Lung (tissue), 12 donors: ENCODE measurements around the gene HNRNPM. TPM values are rescaled to one million over a fixed set of nuclear protein-coding genes. Genes with fewer than 3 reads are reported as not detected.

Experiments used
- ATAC-seq: fragments of 200-7000 bp; cut with Tn5 transposase; one replicate; pipeline ENCODE4 v1.9.1; 2020; ENCODE audit warnings: moderate number of reproducible peaks; ENCODE audit not compliant: insufficient read depth, low FRiP score
- DNase-seq, 3 donors: peaks; one replicate each; pipeline ENCODE4 v3.0.0-alpha.2; 2013 to 2017
- H3K27ac ChIP-seq, 2 donors: one replicate each; pipeline ENCODE4 v1.5.1; 2013; ENCODE audit warnings: mild to moderate bottlenecking in 2 of 2, moderate library complexity in 2 of 2, control low read depth in 1 of 2, inconsistent platforms in 1 of 2, low read depth in 1 of 2, low read length in 1 of 2
- H3K27me3 ChIP-seq, 3 donors: one replicate each; pipeline ENCODE4 v1.5.1; 2013; ENCODE audit warnings: low read length in 2 of 3; ENCODE audit not compliant: control insufficient read depth in 3 of 3, insufficient read depth in 3 of 3
- H3K36me3 ChIP-seq, 4 donors: one replicate each; pipeline ENCODE4 v1.5.1; 2013; ENCODE audit warnings: low read length in 4 of 4, mild to moderate bottlenecking in 1 of 4, moderate library complexity in 1 of 4; ENCODE audit not compliant: control insufficient read depth in 4 of 4, insufficient read depth in 4 of 4
- H3K4me1 ChIP-seq, 5 donors: one replicate each; pipeline ENCODE4 v1.5.1; 2013; ENCODE audit warnings: low read length in 5 of 5, mild to moderate bottlenecking in 2 of 5, moderate library complexity in 1 of 5; ENCODE audit not compliant: control insufficient read depth in 5 of 5, insufficient read depth in 5 of 5
- H3K4me3 ChIP-seq: one replicate; pipeline ENCODE4 v1.5.1; 2013; ENCODE audit warnings: mild to moderate bottlenecking, control low read depth, moderate library complexity
- H3K9ac ChIP-seq, 2 donors: one replicate each; pipeline ENCODE4 v1.5.1; 2013; ENCODE audit warnings: low read length in 2 of 2, control low read depth in 1 of 2; ENCODE audit not compliant: insufficient read depth in 1 of 2
- H3K9me3 ChIP-seq, 4 donors: one replicate each; pipeline ENCODE4 v1.5.1; 2013; ENCODE audit warnings: low read length in 3 of 4, mild to moderate bottlenecking in 1 of 4, moderate library complexity in 1 of 4; ENCODE audit not compliant: control insufficient read depth in 4 of 4, insufficient read depth in 3 of 4
- WGBS, 2 donors: extraction: QIAGEN DNeasy Blood & Tissue Kit; methylation state at CpG; one replicate each; pipeline ENCODE4 v1.1.7; 2013; 5-methylcytosine and 5-hydroxymethylcytosine counted together
- polyA plus RNA-seq, 2 donors: library from polyadenylated mRNA; stranded (reverse); fragments of 200-250 nt; gene quantifications; one replicate each; pipeline ENCODE4 v1.2.1, GENCODE V29; 2013
- total RNA-seq, 2 donors: library from RNA; depleted of rRNA in 1 of 2; stranded (reverse); fragments of >200 nt in 1 of 2; gene quantifications; one replicate each; pipeline ENCODE4 v1.2.1, GENCODE V29; 2014 to 2021
- TF ChIP-seq, protein P1 (sequence below): IDR thresholded peaks from 2 replicates; pipeline ENCODE4 v1.5.1; 2012; ENCODE audit warnings: mild to moderate bottlenecking; ENCODE audit errors: control extremely low read depth, extremely low read depth
- donor health status: control.
- donor health status: control.
- donor health status: Bipolar disorder and iron deficiency.
- donor health status: healthy.
- donor health status: DM: yes; HTN: yes; CAD: no.

HNRNPM gene
- total and polyA plus RNA-seq, 4 donors: 53.7 to 243 (median 164) TPM

DNA sequence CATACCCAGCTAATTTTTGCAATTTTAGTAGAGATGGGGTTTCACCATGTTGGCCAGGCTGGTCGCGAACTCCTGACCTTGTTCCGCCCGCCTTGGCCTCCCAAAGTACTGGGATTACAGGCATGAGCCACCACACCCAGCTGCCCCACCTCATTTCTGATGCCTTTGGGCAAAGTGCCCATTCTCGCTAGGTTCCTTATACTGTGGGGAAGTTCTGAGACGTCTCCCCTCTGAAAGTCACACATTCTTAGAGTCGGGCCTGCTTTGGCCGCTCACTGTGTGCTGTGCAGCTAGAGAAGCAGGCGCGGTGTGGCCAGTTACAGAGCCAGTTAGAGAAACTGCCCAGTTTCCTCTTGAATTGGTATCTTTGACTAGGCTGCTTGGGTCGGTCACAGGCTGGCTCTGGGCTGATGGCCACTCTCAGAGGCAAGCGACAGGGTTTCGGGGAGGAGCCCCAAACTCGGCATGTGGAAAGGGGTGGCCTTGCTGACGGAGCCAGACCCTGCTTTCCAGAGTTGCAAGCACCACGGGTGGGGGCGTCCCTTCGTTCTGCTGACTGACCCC, 39.6 kb downstream of the HNRNPM start:
- Histone ChIP-seq H3K9ac (no peak overlapping the region), H3K27me3 (no peaks in the 10 kb centered on the region), H3K36me3 (peaks cover 7 to 66% (median 50%) of the 10 kb centered on the region in 4 donors), H3K4me1 (peaks cover 0 to 5% (median 0%) of the 10 kb centered on the region in 5 donors), H3K27ac (peak overlapping the region in 1 of 2 donors; percentile 52), H3K4me3 (no peak overlapping the region), H3K9me3 (no peaks in the 10 kb centered on the region)
- 59 to 74% methylated on average over 18 of the region's 18 CpGs for WGBS, 2 donors
- ATAC-seq (peak; percentile 28), DNase-seq (peak in 1 of 3 donors; percentile 20)
- TF ChIP-seq, protein P1, sequence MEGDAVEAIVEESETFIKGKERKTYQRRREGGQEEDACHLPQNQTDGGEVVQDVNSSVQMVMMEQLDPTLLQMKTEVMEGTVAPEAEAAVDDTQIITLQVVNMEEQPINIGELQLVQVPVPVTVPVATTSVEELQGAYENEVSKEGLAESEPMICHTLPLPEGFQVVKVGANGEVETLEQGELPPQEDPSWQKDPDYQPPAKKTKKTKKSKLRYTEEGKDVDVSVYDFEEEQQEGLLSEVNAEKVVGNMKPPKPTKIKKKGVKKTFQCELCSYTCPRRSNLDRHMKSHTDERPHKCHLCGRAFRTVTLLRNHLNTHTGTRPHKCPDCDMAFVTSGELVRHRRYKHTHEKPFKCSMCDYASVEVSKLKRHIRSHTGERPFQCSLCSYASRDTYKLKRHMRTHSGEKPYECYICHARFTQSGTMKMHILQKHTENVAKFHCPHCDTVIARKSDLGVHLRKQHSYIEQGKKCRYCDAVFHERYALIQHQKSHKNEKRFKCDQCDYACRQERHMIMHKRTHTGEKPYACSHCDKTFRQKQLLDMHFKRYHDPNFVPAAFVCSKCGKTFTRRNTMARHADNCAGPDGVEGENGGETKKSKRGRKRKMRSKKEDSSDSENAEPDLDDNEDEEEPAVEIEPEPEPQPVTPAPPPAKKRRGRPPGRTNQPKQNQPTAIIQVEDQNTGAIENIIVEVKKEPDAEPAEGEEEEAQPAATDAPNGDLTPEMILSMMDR: no peak

DNA sequence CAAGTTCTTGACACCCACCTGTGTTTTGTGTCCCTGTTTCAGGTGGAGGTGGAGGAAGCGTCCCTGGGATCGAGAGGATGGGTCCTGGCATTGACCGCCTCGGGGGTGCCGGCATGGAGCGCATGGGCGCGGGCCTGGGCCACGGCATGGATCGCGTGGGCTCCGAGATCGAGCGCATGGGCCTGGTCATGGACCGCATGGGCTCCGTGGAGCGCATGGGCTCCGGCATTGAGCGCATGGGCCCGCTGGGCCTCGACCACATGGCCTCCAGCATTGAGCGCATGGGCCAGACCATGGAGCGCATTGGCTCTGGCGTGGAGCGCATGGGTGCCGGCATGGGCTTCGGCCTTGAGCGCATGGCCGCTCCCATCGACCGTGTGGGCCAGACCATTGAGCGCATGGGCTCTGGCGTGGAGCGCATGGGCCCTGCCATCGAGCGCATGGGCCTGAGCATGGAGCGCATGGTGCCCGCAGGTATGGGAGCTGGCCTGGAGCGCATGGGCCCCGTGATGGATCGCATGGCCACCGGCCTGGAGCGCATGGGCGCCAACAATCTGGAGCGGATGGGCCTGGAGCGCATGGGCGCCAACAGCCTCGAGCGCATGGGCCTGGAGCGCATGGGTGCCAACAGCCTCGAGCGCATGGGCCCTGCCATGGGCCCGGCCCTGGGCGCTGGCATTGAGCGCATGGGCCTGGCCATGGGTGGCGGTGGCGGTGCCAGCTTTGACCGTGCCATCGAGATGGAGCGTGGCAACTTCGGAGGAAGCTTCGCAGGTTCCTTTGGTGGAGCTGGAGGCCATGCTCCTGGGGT, 41.0 kb downstream of the HNRNPM start:
- Histone ChIP-seq H3K27me3 (no peaks in the 10 kb centered on the region), H3K9me3 (no peaks in the 10 kb centered on the region), H3K4me1 (peaks cover 0 to 10% (median 0%) of the 10 kb centered on the region in 5 donors), H3K9ac (no peak overlapping the region), H3K36me3 (peaks cover 7 to 76% (median 50%) of the 10 kb centered on the region in 4 donors), H3K27ac (peak overlapping the region in 1 of 2 donors; percentile 43), H3K4me3 (no peak overlapping the region)
- TF ChIP-seq, protein P1: no peak
- ATAC-seq: no peak
- WGBS, 2 donors: 97 to 98% methylated on average over 62 of the region's 62 CpGs
- no peak for DNase-seq

DNA sequence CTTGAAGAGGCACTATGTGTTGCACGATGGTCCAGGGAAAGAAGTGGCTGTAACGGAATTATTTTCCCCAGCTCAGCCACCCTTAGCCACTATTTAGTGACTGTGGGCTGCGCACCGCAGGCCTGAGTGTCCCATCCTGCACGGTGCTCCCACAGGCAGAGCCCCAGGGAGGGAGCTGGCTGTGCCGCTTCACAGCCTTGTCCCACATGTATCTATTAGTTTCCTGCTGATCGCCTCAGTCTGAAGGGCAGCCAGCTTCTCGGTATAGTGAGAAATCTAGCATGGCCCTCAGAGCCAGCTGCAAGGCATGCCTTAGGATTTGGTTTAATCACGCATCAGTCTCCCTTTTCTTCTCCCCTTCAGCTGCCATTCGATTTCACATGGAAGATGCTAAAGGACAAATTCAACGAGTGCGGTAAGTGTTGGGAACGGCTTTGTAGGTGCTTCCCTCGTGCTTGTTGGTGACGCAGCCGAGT, 41.9 kb downstream of the HNRNPM start:
- Histone ChIP-seq H3K4me3 (no peak overlapping the region), H3K4me1 (peaks cover 0 to 7% (median 0%) of the 10 kb centered on the region in 5 donors), H3K9ac (no peak overlapping the region), H3K27me3 (no peaks in the 10 kb centered on the region), H3K9me3 (no peaks in the 10 kb centered on the region), H3K27ac (peak overlapping the region in 1 of 2 donors; percentile 23), H3K36me3 (peaks cover 7 to 72% (median 41%) of the 10 kb centered on the region in 4 donors)
- ATAC-seq (no peak), DNase-seq (no peak)
- WGBS, 2 donors: 76 to 82% methylated on average over 16 of the region's 16 CpGs
- TF ChIP-seq, protein P1: no peak
